Sigmoid colon (tissue), 3 donors: ENCODE measurements around the gene PIK3R6.

Experiments
- CTCF ChIP-seq, 4 experiments: fragments of 450-650 bp in 3 of 4; fragments of 200-600 bp in 1 of 4; IDR thresholded peaks; one replicate each; pipeline ENCODE4 v1.5.1; 2016 to 2019; ENCODE audit warnings: antibody characterized with exemption in 4 of 4, mild to moderate bottlenecking in 3 of 4, moderate library complexity in 2 of 4
- POLR2A ChIP-seq, 2 donors: fragments of 450-650 bp; IDR thresholded peaks; one replicate each; pipeline ENCODE4 v1.6.1; 2016; ENCODE audit warnings: antibody characterized with exemption in 2 of 2, mild to moderate bottlenecking in 2 of 2, moderate library complexity in 2 of 2

- TF ChIP-seq CTCF (IDR thresholded peaks at IDR 0.05): no peak
- no peak for TF ChIP-seq POLR2A (IDR thresholded peaks at IDR 0.05)
These were observed 105.5 kb downstream of the PIK3R6 start for GRCh38 chr17:8762012-8762411.
